ENCODE results near the gene SNRNP40.
A peak's percentile ranks its signal among the peaks of the same experiment; 100 is the strongest.

SNRNP40 gene

GRCh38 chr1:31232689-31233088, 63.9 kb downstream of the SNRNP40 start:
- Histone ChIP-seq H3K9me3 (no peaks in the 10 kb centered on the region), H3K4me3 (ENCODE audit: low read depth, low read length) (no peak overlapping the region), H3K27me3 (no peaks in the 10 kb centered on the region), H3K36me3 (no peaks in the 10 kb centered on the region), H3K4me1 (no peaks in the 10 kb centered on the region)
- TF ChIP-seq CTCF (IDR thresholded peaks at IDR 0.05; ENCODE audit: low read depth, low read length) = no peak
- DNase-seq = no peak

- Histone ChIP-seq H3K4me1 (no peaks in the 10 kb centered on the region), H3K4me3 (ENCODE audit: low read depth, low read length) (no peak overlapping the region), H3K27me3 (no peaks in the 10 kb centered on the region), H3K9me3 (no peaks in the 10 kb centered on the region), H3K36me3 (no peaks in the 10 kb centered on the region)
- TF ChIP-seq CTCF (IDR thresholded peaks at IDR 0.05; ENCODE audit: low read depth, low read length) = no peak
- DNase-seq = no peak
Measured at GRCh38 chr1:31231802-31232201, 64.8 kb downstream of the SNRNP40 start.

GRCh38 chr1:31230378-31230777, 66.2 kb downstream of the SNRNP40 start:
- Histone ChIP-seq H3K36me3 (no peaks in the 10 kb centered on the region), H3K4me3 (ENCODE audit: low read depth, low read length) (no peak overlapping the region), H3K27me3 (no peaks in the 10 kb centered on the region), H3K4me1 (no peaks in the 10 kb centered on the region), H3K9me3 (no peaks in the 10 kb centered on the region)
- no peak for TF ChIP-seq CTCF (IDR thresholded peaks at IDR 0.05; ENCODE audit: low read depth, low read length)
- no peak for DNase-seq

- DNase-seq = no peak
- Histone ChIP-seq H3K4me1 (no peaks in the 10 kb centered on the region), H3K36me3 (no peaks in the 10 kb centered on the region), H3K4me3 (ENCODE audit: low read depth, low read length) (no peak overlapping the region), H3K9me3 (no peaks in the 10 kb centered on the region), H3K27me3 (no peaks in the 10 kb centered on the region)
- no peak for TF ChIP-seq CTCF (IDR thresholded peaks at IDR 0.05; ENCODE audit: low read depth, low read length)
Measured at GRCh38 chr1:31228986-31229385, 67.6 kb downstream of the SNRNP40 start.

GRCh38 chr1:31227891-31228568, 68.6 kb downstream of the SNRNP40 start:
- Histone ChIP-seq H3K36me3 (no peaks in the 10 kb centered on the region), H3K27me3 (no peaks in the 10 kb centered on the region), H3K9me3 (no peaks in the 10 kb centered on the region), H3K4me1 (no peaks in the 10 kb centered on the region), H3K4me3 (ENCODE audit: low read depth, low read length) (no peak overlapping the region)
- no peak for TF ChIP-seq CTCF (IDR thresholded peaks at IDR 0.05; ENCODE audit: low read depth, low read length)
- DNase-seq = peak; percentile 57

GRCh38 chr1:31224068-31224467, 72.5 kb downstream of the SNRNP40 start:
- no peaks in the 10 kb centered on the region for H3K36me3 ChIP-seq
- no peaks in the 10 kb centered on the region for H3K27me3 ChIP-seq
- TF ChIP-seq CTCF (IDR thresholded peaks at IDR 0.05; ENCODE audit: low read depth, low read length) = no peak
- no peaks in the 10 kb centered on the region for H3K9me3 ChIP-seq
- no peak for DNase-seq
- H3K4me3 ChIP-seq (ENCODE audit: low read depth, low read length) = no peak overlapping the region
- H3K4me1 ChIP-seq = no peaks in the 10 kb centered on the region

All from BE2C (cell line).